ENCODE measurements around the gene SMC6.

The SMC6 gene

DNA sequence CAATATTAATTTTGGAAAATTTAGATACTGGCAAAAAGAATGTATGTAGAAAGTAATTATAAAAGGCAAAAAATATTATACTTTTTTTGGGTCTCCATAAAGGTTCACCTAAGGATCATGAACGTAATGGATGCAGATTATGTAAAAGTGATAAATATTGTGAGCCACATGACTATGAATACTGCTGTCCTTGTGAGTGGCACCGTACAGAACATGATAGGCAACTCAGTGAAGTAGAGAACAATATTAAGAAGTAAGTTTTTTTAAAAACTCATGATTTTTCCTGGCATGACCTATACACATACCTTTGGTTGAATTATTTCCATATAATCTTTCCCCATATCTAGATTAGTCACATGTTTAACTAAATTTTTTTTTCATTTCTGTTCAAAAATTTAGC, 18.9 kb upstream of the SMC6 start:
- TF ChIP-seq, protein P1, sequence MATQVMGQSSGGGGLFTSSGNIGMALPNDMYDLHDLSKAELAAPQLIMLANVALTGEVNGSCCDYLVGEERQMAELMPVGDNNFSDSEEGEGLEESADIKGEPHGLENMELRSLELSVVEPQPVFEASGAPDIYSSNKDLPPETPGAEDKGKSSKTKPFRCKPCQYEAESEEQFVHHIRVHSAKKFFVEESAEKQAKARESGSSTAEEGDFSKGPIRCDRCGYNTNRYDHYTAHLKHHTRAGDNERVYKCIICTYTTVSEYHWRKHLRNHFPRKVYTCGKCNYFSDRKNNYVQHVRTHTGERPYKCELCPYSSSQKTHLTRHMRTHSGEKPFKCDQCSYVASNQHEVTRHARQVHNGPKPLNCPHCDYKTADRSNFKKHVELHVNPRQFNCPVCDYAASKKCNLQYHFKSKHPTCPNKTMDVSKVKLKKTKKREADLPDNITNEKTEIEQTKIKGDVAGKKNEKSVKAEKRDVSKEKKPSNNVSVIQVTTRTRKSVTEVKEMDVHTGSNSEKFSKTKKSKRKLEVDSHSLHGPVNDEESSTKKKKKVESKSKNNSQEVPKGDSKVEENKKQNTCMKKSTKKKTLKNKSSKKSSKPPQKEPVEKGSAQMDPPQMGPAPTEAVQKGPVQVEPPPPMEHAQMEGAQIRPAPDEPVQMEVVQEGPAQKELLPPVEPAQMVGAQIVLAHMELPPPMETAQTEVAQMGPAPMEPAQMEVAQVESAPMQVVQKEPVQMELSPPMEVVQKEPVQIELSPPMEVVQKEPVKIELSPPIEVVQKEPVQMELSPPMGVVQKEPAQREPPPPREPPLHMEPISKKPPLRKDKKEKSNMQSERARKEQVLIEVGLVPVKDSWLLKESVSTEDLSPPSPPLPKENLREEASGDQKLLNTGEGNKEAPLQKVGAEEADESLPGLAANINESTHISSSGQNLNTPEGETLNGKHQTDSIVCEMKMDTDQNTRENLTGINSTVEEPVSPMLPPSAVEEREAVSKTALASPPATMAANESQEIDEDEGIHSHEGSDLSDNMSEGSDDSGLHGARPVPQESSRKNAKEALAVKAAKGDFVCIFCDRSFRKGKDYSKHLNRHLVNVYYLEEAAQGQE (IDR thresholded peaks at IDR 0.05; ENCODE audit: insufficient read depth in 1 of 2, low read depth in 2 of 2, low read length in 2 of 2), result no peak
- no peak for TF ChIP-seq SIN3A (IDR thresholded peaks at IDR 0.05; ENCODE audit: borderline replicate concordance, insufficient read depth, low read length)
- no peak for TF ChIP-seq POLR2AphosphoS5 (IDR thresholded peaks at IDR 0.05; ENCODE audit: low read depth, low read length)
- no peak for TF ChIP-seq TAF1 (IDR thresholded peaks at IDR 0.05; ENCODE audit: borderline replicate concordance, insufficient read depth, low read length)
- no peak for TF ChIP-seq FOXP2 (optimal IDR thresholded peaks at IDR 0.05; ENCODE audit: borderline replicate concordance, extremely low read depth, extremely low read length, insufficient read depth)

DNA sequence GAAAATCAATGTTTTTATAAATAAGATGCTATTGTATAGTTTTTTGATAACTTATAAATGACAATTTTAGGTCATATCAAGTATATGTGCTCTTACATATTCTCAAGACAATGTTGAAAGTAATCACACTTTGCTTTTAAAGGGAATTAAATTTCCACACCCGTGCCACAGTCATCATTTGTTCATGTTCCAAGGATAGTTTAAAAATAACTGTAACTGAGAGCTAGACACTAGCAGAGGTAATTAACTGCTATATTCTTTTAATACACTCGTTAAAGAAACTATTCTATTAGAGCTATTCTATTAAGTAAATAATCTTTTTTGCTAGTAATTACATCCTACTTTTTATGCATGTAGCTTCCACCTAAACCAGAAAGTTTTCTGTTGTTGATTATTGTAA, 18.3 kb upstream of the SMC6 start:
- TF ChIP-seq, protein P1 (IDR thresholded peaks at IDR 0.05; ENCODE audit: insufficient read depth in 1 of 2, low read depth in 2 of 2, low read length in 2 of 2), result no peak
- no peak for TF ChIP-seq FOXP2 (optimal IDR thresholded peaks at IDR 0.05; ENCODE audit: borderline replicate concordance, extremely low read depth, extremely low read length, insufficient read depth)
- TF ChIP-seq SIN3A (IDR thresholded peaks at IDR 0.05; ENCODE audit: borderline replicate concordance, insufficient read depth, low read length), result no peak
- no peak for TF ChIP-seq POLR2AphosphoS5 (IDR thresholded peaks at IDR 0.05; ENCODE audit: low read depth, low read length)
- no peak for TF ChIP-seq TAF1 (IDR thresholded peaks at IDR 0.05; ENCODE audit: borderline replicate concordance, insufficient read depth, low read length)

DNA sequence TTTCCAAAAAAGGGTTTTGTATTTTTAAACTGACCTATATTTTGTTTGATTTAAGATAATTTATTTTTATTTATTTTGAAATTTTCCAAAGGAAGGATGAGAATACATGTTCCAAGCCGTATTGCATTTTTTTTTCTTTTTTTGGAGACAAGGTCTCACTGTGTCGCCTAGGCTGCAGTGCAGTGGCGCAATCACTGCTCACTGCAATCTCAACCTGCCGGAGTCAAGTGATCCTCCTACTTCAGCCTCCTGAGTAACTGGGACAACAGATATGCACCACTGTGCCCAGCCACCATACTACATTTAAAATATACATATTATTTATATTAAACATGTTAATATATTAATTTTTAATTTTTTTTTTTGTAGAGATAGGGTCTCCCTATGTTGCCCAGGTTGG, 15.3 kb upstream of the SMC6 start:
- no peak for TF ChIP-seq TAF1 (IDR thresholded peaks at IDR 0.05; ENCODE audit: borderline replicate concordance, insufficient read depth, low read length)

DNA sequence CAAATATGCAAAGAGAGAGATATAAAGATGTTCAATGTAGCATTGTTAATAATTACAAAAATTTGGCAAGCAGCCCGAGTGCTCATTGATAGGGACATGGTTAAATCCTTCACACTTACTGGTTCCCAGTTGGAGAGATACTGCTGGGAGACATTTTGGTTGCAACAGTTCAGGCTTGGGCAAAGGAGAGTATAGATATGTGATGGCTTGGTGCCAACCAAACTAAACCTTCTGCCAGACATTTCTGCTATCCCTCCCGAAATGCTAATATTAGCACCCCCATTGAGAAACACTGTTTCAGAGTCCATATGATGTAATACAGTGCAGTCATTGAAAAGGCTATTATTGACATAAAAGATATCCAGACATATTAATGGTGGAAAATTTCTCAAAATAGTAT, 11.8 kb upstream of the SMC6 start:
- TF ChIP-seq, protein P1 (IDR thresholded peaks at IDR 0.05; ENCODE audit: insufficient read depth in 1 of 2, low read depth in 2 of 2, low read length in 2 of 2), result no peak
- TF ChIP-seq FOXP2 (optimal IDR thresholded peaks at IDR 0.05; ENCODE audit: borderline replicate concordance, extremely low read depth, extremely low read length, insufficient read depth), result no peak
- no peak for TF ChIP-seq POLR2AphosphoS5 (IDR thresholded peaks at IDR 0.05; ENCODE audit: low read depth, low read length)
- TF ChIP-seq TAF1 (IDR thresholded peaks at IDR 0.05; ENCODE audit: borderline replicate concordance, insufficient read depth, low read length), result no peak
- no peak for TF ChIP-seq SIN3A (IDR thresholded peaks at IDR 0.05; ENCODE audit: borderline replicate concordance, insufficient read depth, low read length)

DNA sequence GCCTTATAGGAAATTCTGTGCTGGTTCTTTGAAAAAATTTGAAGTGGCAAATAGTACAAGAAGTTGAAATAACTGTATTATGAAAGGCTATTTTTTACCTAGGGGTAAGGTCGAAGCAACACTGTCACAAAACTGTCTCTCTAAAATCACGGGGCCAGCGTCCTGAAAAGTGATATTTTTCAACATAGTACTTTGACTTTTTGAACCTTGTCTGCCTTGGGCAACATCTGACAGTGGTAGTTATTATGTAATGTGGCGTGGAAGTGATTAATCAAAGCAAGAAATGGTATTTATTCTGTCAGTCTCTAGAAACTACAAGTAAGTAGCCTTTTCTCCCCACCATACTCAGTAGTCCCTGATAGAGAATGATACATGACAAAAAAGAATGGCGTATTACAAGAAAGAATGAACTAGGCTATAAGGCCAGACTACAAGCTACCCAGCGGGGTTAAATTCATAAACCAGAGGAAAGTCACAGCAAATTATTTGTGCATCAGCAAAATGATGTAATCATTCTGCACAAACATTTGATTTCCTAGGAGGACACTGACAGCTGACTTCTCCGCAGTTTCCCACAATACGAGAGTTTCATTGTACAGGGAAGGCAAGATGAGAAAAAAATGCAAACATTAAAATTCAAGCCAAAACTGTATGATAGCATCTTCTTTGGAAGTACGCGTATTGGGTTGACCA, 10.2 kb upstream of the SMC6 start:
- TF ChIP-seq, protein P1 (IDR thresholded peaks at IDR 0.05; ENCODE audit: insufficient read depth in 1 of 2, low read depth in 2 of 2, low read length in 2 of 2), result no peak
- no peak for TF ChIP-seq SIN3A (IDR thresholded peaks at IDR 0.05; ENCODE audit: borderline replicate concordance, insufficient read depth, low read length)
- TF ChIP-seq TAF1 (IDR thresholded peaks at IDR 0.05; ENCODE audit: borderline replicate concordance, insufficient read depth, low read length), result no peak
- no peak for TF ChIP-seq FOXP2 (optimal IDR thresholded peaks at IDR 0.05; ENCODE audit: borderline replicate concordance, extremely low read depth, extremely low read length, insufficient read depth)
- no peak for TF ChIP-seq POLR2AphosphoS5 (IDR thresholded peaks at IDR 0.05; ENCODE audit: low read depth, low read length)
